A549 (cell line): ENCODE measurements around the gene RPA1.
"Not testable (repeated sequence)": the region's sequence is repeated elsewhere in the genome, so short reads cannot be mapped to it uniquely, and the experiment has no call there.

Experiments
- CHD2 ChIP-seq: fragments of 150-350 bp; IDR thresholded peaks from 2 replicates; pipeline ENCODE4 v1.6.1; 2014; ENCODE audit warnings: low read length; ENCODE audit not compliant: partially characterized antibody
- CTCF ChIP-seq: fragments of >200 bp; sonication (Bioruptor Twin); formaldehyde crosslinking; IDR thresholded peaks from 3 replicates; pipeline ENCODE4 v1.5.1; 2016
- HDAC2 ChIP-seq: fragments of 200-600 bp; sonication (generic); IDR thresholded peaks from 2 replicates; pipeline ENCODE4 v1.6.1; 2016
- KDM1A ChIP-seq: fragments of 200-600 bp; sonication (generic); IDR thresholded peaks from 2 replicates; pipeline ENCODE4 v1.6.1; 2016; ENCODE audit warnings: low read depth, mild to moderate bottlenecking
- POLR2A ChIP-seq: IDR thresholded peaks from 2 replicates; pipeline ENCODE4 v1.6.1; 2012; ENCODE audit warnings: mild to moderate bottlenecking, low read length
- SREBF2 ChIP-seq: fragments of 450-650 bp; IDR thresholded peaks from 2 replicates; pipeline ENCODE4 v1.6.1; 2014; ENCODE audit warnings: mild to moderate bottlenecking, moderate library complexity
- TF ChIP-seq, protein P1 (sequence below): fragments of >200 bp; sonication (Bioruptor Twin); formaldehyde crosslinking; IDR thresholded peaks from 3 replicates; pipeline ENCODE4 v1.6.1; 2016

GRCh38 chr17:1856462-1856861 is 26.7 kb downstream of the RPA1 start:
- not testable (repeated sequence) for TF ChIP-seq POLR2A, CTCF, KDM1A, CHD2, HDAC2, SREBF2
- TF ChIP-seq, protein P1, sequence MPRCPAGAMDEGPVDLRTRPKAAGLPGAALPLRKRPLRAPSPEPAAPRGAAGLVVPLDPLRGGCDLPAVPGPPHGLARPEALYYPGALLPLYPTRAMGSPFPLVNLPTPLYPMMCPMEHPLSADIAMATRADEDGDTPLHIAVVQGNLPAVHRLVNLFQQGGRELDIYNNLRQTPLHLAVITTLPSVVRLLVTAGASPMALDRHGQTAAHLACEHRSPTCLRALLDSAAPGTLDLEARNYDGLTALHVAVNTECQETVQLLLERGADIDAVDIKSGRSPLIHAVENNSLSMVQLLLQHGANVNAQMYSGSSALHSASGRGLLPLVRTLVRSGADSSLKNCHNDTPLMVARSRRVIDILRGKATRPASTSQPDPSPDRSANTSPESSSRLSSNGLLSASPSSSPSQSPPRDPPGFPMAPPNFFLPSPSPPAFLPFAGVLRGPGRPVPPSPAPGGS, result not testable (repeated sequence)
